H7 (cell line): ENCODE results near the gene ZNF444. TPM values are rescaled to one million over a fixed set of nuclear protein-coding genes. Genes with fewer than 3 reads are reported as not detected.
"Not testable (repeated sequence)": the region's sequence is repeated elsewhere in the genome, so short reads cannot be mapped to it uniquely, and the experiment has no call there.

Experiments
- DNase-seq: peaks from one replicate; pipeline ENCODE4 v3.0.0; 2012
- H3K27me3 ChIP-seq: 2 replicates; pipeline ENCODE4 v1.6.0; 2011; ENCODE audit warnings: mild to moderate bottlenecking, low read length; ENCODE audit not compliant: control insufficient read depth, insufficient read depth
- H3K36me3 ChIP-seq: replicated peaks from 2 replicates; pipeline ENCODE4 v1.5.1; 2011; ENCODE audit warnings: low read length; ENCODE audit not compliant: control insufficient read depth, insufficient read depth
- H3K4me3 ChIP-seq: 2 replicates; pipeline ENCODE4 v1.5.1; 2011; ENCODE audit warnings: low read depth, mild to moderate bottlenecking, control low read depth, low read length, moderate library complexity; ENCODE audit not compliant: insufficient read depth
- total RNA-seq: library from RNA; depleted of rRNA; stranded (reverse); fragments of >200 nt; shearing (Covaris generic); gene quantifications from 2 replicates; pipeline ENCODE4 v1.2.3, GENCODE V29; 2014

Gene ZNF444
- total RNA-seq, 1 experiment from 2014 or later = 60.9 TPM

DNA sequence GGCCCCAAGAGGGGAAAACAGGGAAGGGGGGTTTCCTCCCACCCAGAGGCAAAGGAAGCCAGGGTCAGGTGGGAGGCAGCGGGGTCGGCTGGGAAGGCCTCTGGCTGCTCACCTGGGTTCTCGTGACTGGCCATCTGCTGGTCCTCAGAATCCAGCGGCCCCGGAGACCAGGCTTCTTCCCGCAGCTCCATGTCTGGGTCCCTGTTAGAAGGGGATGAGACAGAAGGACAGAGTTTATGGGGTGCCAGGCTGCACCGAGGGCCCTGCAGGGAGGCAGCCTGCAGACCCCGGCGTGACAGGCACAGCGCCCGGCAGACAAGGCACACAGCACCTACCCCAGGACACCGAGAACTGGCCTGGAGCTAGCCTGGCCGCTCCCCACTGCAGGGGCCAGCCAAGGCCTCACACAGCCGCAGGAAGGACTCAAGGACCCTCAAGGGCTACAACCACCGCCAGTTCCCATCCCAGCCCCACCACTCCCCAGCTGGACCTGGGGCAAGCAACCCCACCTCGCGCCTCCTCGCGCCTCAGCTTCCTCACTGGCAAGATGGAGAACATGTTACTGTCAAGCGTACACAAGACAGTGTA, 38.0 kb upstream of the ZNF444 start:
- Histone ChIP-seq H3K4me3 (no peak overlapping the region), H3K36me3 (peaks cover 5% of the 10 kb centered on the region), H3K27me3 (no peaks in the 10 kb centered on the region)
- DNase-seq = no peak

DNA sequence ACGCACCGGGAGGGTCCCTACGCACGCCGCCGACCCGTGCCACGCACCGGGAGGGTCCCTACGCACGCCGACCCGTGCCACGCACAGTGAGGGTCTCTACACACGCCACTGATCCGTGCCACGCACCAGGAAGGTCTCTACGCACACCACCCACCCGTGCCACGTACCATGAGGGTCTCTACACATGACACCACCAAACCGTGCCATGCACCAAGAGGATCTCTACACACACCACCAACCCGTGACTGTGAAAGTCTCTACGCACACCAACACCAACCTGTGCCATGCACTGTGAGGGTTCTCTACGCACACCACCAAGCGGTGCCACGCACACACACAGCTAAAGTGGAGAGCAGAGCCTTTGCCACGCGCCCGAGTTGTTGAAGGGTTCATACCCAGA, 36.7 kb upstream of the ZNF444 start:
- Histone ChIP-seq H3K4me3 (no peak overlapping the region), H3K36me3 (peaks cover 5% of the 10 kb centered on the region), H3K27me3 (no peaks in the 10 kb centered on the region)
- no peak for DNase-seq

DNA sequence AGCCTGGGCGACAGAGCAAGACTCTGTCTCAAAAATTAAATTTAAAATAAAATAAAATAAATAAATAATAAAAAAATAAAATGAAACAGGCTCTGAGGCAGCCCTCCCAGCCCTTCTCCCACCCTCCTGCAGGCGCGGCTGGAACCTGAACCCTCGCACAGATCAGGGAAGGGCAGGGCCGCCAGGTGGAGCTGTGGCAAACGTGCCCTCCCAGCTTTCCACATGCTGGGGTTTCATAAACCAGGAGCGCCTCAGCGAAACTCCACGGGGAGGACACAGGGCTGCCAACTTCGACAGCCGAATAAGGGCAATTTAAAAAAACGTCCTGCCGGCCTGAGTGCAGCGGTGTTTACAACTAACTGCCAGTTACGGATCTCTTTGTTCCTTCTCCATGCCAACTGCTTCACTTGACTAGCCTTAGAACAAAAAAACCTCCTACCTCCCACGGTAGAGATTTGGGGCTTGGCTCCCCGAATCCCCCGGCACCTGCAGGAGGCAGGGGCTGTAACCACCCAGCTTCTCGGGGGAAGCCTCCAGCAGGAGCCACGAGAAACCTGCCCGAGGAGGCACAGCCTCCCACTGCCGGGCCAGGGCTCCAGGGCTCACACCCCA, 35.9 kb upstream of the ZNF444 start:
- no peaks in the 10 kb centered on the region for H3K27me3 ChIP-seq
- peak; percentile 94 for DNase-seq
- H3K36me3 ChIP-seq = peaks cover 5% of the 10 kb centered on the region
- H3K4me3 ChIP-seq = no peak overlapping the region

DNA sequence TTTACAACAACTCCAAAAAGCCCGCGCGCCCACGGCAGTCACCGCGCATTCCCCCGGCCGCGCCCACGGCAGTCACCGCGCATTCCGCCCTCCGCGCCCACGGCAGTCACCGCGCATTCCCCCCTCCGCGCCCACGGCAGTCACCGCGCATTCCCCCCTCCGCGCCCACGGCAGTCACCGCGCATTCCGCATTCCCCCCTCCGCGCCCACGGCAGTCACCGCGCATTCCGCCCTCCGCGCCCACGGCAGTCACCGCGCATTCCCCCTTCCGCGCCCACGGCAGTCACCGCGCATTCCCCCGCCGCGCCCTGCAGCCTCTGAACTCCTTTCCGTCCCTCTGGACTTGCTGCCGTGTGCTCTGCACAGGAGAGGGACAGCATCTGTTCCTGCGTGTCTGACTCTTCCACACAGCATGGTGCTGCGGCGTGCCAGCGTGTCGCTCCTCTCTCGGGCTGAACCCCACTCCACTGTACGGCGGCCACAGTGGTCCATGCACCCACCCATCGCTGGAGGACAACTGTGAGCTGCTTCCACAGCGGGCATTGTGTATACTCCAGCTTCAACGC, 35.2 kb upstream of the ZNF444 start:
- H3K36me3 ChIP-seq = not testable (repeated sequence)

DNA sequence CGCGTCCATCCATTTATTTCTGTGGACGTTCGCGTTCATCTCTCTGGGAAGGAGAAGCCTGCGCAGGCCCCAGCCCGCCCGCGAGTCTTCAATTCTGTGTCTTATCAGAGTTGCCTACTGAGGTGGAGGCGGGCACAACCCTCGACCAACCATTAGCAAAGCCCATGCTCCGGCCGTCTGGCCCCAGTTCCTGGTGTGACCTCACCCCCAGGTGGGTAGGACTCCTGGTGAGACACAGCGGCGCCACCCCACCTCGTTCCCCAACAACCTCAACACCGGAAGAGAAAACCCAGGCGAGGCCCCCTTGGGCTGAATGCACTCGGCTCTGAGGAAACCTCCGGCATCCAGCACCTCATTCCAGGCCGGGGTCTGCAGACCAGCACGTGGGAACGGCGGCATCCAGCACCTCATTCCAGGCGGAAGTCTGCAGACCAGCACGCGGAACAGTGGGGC, 34.7 kb upstream of the ZNF444 start:
- peaks cover 5% of the 10 kb centered on the region for H3K36me3 ChIP-seq
- DNase-seq = peak; percentile 56
- no peak overlapping the region for H3K4me3 ChIP-seq
- H3K27me3 ChIP-seq = no peaks in the 10 kb centered on the region

More for the DNA sequence above, 35.2 kb upstream of the ZNF444 start:
- peak; percentile 36 for DNase-seq
- H3K27me3 ChIP-seq, H3K4me3 ChIP-seq: not testable (repeated sequence)

DNA sequence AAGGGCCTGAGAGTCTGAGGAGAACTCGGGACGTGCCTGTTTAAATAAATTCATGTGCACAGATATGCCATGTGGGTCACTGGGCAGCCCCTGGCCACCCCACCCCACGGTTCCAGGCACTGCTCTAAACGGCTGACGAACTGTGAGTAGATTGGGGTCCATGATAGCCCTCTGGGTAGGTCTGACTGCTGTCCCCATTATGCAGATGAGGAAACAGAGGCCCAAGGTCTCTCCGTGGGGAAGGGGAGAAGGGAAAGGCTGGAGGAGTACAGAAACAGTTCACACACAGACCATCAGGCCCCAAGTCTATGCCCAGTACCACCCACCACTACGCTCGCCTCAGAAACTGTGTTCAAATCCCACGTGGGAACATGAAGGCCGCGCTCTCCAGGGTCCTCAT, 34.1 kb upstream of the ZNF444 start:
- Histone ChIP-seq H3K27me3 (no peaks in the 10 kb centered on the region), H3K4me3 (no peak overlapping the region), H3K36me3 (peaks cover 2% of the 10 kb centered on the region; the same call in 1 of the 2 replicates)
- DNase-seq = no peak

DNA sequence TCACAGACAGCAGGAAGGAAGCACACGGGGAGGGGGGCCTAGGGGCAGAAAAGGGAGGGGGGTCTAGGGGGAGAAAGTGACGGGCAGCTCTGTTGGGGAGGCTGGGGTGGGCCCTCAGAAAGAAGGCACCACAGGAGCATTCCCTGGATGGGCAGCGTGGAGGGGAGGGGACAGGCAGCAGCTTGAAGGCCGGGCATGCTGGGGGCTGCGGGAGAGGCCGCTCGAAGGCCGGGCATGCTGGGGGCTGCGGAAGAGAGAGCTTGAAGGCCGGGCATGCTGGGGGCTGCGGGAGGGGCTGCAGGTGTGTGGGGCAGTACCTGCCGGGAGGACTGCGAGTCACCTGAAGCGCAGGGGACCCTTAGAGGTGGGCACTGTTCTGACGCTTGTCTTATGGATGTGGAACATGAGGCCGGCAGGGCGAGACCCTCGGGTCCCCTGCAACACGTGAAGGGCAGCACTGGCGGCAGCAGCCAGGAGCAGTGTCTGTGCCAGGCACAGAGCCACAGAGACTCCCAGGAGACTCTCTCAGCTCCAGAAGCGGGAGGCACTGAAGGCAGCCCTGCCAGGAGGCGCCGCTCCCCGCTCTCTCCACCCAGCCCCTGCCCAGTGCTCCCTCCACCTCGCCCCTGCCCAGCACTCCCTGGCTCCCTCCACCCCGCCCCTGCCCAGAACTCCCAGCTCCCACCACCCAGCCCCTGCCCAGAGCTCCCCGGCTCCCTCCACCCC, 33.3 kb upstream of the ZNF444 start:
- Histone ChIP-seq H3K4me3 (no peak overlapping the region), H3K27me3 (no peaks in the 10 kb centered on the region), H3K36me3 (no peaks in the 10 kb centered on the region; the same call in 1 of the 2 replicates)
- peak; percentile 59 for DNase-seq

DNA sequence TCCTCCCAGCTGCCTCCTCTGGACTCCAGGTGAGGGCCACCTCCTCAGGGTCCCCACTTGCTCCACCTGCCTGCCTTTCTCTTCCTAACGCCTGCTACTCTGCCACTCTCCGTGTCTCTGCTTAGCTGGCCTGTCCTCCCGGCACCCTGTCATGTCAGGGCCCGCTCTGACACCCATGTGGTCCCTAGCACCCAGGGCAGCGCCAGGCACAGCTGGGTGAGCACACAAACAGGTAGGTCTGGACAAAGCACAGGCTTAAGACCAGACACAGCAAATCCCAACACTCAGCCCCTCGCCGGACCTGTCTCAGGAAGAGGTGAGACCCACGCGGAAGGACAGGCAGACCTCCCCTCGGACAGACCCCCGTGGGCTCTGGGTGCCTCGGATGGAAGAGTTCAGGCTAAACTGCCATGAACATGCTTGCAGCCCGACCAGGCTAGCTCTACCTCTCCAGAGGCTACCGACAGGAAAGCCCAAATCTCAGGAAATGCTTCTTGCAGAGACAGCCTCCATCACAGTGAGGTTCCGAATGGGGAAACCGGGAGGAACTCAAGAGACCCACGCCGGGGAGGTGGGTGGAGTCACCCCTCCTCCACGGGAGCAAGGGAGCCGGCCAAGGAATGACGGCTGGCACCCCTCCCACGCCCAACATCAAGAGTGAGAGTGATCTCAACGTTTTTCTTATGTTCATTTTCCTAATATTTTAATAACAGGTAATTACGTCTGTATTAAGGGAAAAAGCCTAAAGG, 32.5 kb upstream of the ZNF444 start:
- peak; percentile 56 for DNase-seq
- Histone ChIP-seq H3K4me3 (no peak overlapping the region), H3K27me3 (no peaks in the 10 kb centered on the region), H3K36me3 (no peaks in the 10 kb centered on the region)

DNA sequence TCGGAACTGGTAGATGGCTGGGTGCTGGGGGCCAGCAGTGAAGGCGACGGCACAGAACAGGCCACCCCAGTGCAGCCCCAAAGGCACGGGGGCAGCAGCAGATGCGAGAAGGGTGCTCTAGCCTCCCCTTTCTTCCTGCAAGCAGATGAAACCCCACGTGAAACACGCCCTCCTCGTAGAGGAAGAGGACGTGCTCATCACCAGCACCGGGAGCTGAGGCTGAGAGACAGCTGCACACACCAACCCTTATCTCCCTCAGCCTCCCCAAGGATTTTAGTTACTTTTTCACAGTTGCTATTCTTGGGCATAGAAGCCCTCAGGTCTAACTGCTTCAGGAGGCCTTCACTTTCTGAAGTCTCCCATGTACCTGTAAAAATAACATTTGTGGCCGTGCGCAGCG, 31.9 kb upstream of the ZNF444 start:
- Histone ChIP-seq H3K27me3 (no peaks in the 10 kb centered on the region), H3K36me3 (no peaks in the 10 kb centered on the region), H3K4me3 (no peak overlapping the region)
- DNase-seq = no peak

DNA sequence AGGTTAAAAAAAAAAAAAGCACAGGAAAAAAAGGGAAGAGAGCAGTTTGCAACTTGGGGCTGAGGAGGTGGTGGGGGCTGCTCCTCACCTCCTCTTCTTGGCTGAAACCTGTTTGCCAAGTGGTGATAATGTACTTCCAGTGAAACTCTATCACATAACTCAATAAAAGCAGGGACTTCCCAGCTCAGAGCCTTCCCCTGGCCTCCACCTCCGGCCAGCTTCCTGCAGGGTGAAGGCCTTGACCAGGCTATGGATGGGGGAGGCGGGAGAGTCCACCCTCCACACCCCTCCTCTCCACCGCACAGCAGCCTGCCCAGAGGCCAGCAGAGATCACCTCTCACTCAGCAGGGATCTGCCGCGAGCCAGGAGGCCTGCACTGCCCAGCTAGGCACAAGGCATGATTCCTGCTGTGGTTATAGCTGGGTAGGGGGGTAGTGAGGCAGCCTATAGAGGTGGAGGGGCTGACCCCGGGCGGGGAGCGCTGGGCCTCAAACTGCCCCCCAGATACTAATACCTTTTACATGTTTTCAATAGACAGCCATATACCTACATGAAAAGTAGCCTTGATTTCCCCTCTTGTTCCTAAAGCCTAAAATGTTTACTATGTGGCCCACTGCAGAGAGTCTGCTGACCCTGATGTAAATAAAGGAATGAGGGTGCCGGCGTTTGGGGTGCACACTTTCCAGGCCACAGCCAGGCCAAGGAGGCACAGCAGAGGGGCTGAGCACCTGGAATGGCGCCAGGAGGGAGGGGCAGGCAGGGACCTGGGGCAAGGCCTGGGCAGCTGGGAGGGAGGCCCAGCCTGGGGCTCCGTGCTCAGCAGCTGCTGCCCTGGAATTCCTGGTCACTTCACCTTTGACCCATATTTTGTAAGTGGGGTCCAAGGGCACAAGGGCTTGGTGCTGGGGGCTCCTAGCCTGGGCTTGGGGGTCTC, 30.3 kb upstream of the ZNF444 start:
- H3K4me3 ChIP-seq = no peak overlapping the region
- peak; percentile 75 for DNase-seq
- no peaks in the 10 kb centered on the region for H3K36me3 ChIP-seq
- H3K27me3 ChIP-seq = no peaks in the 10 kb centered on the region

DNA sequence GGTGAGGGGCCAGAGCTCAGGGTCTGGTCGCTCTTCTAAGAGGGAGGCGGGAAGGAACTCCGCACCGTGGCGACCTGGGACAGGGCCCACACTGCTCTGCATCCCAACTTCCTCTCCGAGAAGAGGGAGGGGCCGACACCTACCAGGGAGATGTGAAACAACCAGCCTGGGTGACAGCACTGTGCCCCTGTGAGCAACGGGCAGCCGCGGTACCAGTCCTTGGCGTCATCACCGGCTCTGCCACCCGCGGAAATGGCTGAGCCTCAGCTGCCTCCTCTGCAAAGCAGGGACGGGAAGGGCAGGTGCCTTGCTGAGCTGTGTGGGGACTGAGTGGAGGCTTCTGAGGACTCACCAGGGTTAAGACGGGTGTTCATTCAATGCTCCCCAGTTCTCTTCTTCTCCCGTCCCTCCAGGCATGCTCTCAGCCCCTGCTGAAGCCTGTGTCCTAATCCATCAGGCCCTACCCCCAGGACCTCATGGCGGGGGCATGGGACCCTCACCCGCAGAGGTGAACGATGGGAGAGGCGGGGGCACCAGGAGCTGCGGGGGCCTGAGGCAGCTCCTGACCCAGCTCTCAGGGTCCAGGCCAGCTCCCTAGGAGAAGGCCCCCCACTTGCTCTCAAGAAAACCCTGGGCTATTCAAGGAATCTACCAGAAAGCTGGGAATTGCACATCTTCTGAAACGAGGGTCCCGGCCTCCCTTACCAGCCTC, 29.3 kb upstream of the ZNF444 start:
- no peak overlapping the region for H3K4me3 ChIP-seq
- DNase-seq = peak; percentile 71
- no peaks in the 10 kb centered on the region for H3K27me3 ChIP-seq
- H3K36me3 ChIP-seq = no peaks in the 10 kb centered on the region

DNA sequence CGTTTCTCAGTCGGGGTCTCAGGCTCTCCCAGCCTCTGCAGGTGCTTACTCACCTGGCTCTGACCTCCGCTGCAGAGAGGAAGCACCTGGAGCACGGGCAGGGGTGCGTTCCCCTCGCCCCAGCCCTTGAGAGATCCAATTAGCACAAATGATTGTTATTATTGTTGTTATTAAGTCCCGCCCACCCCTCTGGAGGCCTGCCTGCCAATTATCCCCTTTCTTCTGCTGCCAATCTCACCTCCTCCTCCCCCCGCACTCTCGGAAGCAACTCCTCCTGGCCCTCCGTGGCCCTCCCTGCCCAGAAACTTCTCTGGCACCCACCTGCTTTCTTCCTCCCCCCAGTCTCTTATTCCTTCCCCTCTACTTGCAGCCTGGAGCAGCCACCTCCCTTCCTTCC, 28.8 kb upstream of the ZNF444 start:
- peak; percentile 59 for DNase-seq
- no peak overlapping the region for H3K4me3 ChIP-seq
- H3K36me3 ChIP-seq = no peaks in the 10 kb centered on the region
- no peaks in the 10 kb centered on the region for H3K27me3 ChIP-seq

DNA sequence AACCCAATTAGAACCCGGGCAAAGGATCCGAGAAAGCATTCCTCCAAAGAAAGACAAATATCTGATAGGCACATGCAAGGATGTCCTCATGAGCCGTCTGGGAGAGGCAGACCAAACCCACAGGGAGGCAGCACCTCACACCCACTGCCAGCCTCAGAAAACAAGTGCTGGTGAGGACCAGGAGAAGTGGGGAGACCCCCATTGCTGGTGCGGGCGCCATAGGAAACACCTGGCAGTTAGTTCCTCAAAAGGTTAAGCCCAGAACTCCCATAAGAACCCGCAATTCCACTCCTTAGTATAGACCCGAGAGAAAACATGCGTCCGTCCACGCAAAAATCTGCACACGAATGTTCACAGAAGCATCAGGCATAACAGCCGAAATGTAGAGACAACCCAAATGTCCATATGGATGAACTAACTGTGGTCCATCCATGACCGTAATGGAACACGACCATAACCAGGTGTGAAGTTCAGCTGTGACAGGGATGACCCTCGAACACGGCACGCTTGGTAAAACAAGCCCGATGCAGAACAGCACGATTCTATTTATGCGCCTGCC, 27.9 kb upstream of the ZNF444 start:
- Histone ChIP-seq H3K27me3 (no peaks in the 10 kb centered on the region), H3K4me3 (no peak overlapping the region), H3K36me3 (no peaks in the 10 kb centered on the region)
- DNase-seq = no peak
